GM18505 (cell line): ENCODE measurements around the gene LYPD6B.

Source experiments
- ATAC-seq: cut with Tn5 transposase; IDR thresholded peaks from one replicate; pipeline ENCODE4 v1.9.1; 2021; ENCODE audit not compliant: unreplicated experiment
- POLR2A ChIP-seq: IDR thresholded peaks from 4 replicates; pipeline ENCODE4 v1.6.1; 2011; ENCODE audit warnings: borderline replicate concordance; ENCODE audit not compliant: insufficient read depth, insufficient read length; ENCODE audit errors: extremely low read depth

LYPD6B gene

DNA sequence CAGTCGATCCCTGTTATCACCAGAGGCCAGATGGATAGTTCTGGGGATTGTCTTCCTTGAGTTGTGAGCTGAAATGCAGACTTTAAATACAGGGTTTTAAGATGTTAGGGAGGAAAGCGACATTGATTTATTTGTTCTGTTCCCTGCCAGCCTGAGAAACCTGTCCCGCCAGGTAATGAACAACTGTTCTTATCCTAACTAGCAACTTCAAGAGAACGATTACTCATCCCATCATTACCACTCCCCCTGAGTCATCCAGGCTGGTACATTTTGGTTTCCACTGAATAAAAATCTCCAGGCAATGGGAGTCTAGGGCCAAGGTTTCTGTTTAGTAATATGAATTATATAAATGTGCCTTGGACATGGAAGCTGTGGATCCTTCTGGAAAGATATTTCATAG, 131.2 kb downstream of the LYPD6B start:
- no peak for ATAC-seq

DNA sequence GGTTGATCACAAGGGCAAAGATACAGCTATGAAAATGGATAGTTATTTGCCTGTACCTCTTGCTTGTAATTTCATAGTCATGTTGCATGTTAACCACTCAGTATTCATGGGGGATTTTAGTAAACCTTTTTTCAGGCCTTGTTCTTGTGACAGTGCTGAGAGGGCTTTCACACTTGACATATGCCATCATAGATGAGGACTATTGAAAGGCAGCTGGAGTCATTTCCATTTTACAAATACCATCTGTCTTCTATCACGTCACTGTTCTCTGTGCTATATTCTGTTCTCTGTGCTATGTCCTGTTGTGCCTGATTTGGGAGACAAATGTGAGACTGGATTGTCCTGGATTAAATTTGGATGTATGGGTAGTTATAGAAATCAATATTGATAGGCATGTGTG, 131.7 kb downstream of the LYPD6B start:
- TF ChIP-seq POLR2A = no peak
- ATAC-seq = no peak

More for the DNA sequence above, 131.2 kb downstream of the LYPD6B start:
- TF ChIP-seq POLR2A = no peak

DNA sequence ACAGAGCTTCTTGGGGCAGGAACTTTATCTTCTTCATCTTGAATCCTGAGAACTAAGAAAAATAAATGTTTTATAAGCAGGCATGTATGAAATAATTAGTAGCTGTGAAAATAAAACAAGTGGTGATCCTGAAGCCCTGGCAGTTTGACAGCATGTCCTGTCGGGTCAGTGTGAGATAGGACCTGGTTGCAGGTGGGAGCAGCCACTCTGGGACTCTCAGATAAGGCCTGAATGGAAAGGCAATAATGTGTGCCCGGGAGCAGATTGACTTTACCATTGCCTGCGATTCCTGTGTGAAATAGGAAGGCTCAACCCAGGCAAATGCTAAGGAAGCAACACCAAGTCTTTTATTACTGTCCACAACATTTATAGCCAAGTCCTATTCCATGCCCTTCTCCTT, 132.4 kb downstream of the LYPD6B start:
- no peak for ATAC-seq
- no peak for TF ChIP-seq POLR2A

DNA sequence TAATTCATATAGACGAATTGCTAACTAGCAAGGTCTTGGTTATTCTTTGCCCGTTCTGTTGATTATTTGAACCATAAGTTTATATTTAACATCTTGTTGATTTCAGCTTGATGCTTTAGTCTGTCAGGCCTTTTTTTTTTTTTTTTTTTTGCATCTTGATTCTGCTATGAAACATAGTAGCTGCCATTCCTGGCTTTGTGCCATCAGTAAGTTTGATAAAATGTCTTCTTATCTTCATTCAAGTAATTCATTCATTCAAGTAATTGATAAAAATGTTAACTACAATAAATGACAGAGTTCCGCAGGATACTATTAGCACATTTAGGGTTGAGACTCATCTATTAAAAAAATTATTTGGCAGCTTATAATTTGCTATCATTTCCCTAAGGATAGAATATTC, 134.7 kb downstream of the LYPD6B start:
- no peak for TF ChIP-seq POLR2A

DNA sequence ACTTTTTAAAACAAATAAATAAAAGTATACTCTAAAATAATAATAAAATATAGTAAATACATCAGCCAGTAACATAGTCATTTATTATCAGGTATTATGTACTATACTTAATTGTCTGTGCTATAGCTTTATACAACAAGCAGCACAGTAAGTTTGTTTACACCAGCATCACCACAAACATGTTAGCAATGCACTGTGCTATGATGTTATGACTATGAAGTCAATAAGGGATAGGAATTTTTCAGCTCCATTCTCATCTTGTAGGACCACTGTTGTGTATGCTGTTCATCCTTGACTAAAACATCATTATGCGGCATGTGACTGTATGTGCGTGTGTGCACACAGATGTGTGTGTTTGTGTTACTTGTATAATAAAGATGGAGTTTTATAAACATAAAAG, 137.5 kb downstream of the LYPD6B start:
- no peak for ATAC-seq
- TF ChIP-seq POLR2A = no peak

More for the DNA sequence above, 134.7 kb downstream of the LYPD6B start:
- ATAC-seq = no peak

DNA sequence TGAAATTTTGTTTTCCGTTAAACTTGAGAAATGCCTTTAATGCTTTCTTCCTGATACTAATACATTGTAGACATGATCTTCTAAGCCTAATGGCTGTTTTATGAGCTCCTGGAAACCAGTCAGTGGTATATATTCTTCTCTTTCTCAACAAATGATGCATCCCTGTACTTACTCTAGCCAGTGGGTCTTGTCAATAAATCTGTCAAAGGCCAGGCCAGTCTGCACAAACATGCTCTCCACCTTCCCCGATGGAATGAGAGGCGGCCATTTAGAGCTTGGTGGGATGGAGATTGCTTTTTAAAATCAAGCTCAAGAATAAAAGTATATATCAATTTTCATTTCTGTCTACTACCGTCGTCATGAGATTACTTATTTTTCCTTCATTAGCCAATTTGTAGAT, 140.1 kb downstream of the LYPD6B start:
- ATAC-seq = no peak
- TF ChIP-seq POLR2A = no peak

DNA sequence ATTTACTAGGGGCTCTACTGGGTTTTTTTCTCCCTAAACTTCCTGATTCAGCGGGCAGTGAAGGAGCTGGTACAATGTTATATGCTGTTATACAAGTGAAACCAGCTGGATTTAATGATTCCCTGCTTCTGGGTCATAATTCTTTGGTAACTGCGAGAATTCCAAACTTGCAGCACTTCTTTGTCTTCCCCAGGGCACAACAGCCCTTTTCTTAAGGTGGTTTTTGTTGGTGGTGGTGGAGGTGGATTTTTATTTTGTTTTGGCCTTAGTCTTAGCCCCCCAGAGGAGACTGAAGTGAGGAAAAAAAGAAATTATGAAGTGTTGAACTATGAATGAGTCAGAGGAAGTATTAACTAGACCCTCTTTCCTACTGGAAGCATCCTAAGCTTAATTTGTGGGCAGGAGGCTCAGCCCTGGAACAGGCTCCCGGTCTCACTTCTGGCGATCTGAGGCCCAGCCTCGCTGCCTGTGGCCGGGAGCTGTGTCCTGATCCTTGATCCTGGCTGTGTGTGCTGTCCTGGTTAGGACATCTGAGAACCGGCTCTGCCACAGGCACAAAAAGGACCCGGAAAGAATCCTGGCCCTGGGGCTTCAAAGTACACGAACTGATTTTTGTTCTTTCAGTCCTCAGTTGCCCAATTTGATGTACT, 141.9 kb downstream of the LYPD6B start:
- no peak for ATAC-seq
- no peak for TF ChIP-seq POLR2A

DNA sequence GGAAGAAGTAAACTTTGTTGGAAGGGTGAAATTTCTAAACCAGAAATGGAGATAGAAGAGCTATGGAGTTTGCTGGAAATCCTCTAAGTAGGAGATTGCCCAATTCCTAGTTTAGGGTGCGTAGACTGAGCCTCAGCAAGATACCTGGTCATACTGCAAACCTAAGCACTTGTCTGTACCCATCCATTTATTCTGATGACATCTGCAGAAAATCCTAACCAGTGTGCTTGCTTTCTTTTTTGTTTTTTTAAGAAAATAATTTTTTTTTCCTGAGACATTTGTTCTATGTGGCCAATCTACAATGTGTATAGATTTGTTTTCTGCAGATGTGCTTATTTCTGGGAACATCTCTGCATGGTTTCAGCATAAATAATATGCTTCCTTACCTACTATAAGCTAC, 144.7 kb downstream of the LYPD6B start:
- no peak for ATAC-seq
- TF ChIP-seq POLR2A = no peak

DNA sequence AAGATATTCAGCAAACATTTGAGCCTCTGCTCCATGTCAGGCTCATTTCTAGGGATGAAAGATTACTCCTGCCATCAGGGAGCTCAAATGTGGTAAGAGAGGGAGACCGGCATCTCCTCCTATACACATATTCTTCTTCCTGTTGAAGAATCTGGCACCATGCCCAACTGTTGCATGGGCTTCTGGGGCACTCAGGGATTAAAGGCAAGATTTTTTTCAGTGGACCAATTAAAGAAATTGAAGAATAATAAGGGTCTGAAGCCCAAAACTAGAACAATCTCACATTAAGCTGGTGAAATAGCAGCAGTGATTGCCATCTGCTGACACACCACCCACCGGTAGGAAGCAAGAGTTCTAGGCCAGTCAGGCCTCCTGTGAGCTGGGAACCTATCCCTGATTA, 146.5 kb downstream of the LYPD6B start:
- TF ChIP-seq POLR2A = no peak
- ATAC-seq = no peak

DNA sequence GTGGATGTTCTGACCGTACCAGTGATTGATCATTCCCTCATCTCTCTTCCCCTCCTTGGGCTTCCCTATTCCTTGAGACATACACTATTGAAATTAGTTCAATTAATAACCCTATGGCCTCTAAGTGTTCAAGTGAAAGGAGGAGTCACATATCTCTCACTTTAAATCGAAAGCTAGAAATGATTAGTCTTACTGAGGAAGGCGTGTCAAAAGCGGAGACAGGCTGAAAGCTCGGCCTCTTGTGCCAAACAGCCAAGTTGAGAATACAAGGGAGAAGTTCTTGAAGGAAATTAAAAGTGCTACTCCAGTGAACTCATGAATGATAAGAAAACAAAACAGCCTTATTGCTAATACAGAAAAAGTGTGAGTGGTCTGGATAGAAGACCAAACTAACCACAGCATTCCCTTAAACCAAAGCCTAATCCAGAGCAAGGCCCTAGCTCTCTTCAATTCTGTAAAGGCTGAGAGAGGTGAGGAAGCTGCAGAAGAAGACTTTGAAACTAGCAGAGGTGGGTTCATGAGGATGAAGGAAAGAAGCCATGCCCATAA, 147.5 kb downstream of the LYPD6B start:
- ATAC-seq = no peak
- no peak for TF ChIP-seq POLR2A

DNA sequence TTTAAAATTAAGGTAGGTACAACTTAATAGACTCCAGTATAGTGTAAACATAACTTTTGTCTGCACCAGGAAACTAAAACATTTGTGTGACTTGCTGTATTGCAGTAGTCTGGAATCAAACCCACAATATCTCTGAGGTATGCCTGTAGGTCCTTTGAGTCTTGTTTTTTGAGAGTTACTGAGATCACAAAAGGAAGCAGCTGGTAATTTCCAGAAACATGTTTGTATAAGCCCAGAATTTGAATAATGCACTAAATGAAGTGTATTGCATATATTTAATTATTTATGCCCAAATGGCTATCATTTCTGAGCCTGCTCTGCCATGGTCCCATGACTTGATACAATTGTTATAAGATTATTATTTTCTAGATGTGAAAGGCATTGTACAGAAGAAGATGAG, 148.6 kb downstream of the LYPD6B start:
- ATAC-seq = no peak
- TF ChIP-seq POLR2A = no peak

DNA sequence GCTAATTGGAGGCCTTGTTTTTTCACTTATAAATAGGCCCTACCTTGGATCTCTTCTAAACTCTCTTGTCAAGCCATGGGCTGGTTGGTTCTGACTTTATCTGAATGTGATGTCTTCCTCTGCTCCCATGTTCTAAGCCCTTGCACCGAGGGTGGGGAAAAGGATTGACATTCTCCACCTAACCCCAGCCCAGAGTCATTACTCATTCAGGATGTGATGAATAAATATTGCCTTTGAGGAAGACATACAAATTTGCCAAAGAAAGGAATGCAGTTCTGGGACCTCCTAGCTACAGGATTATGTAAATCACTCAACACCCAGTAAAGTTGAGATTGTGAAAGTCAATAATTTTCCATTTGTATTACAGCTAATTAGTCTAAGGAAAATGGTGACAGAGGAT, 149.8 kb downstream of the LYPD6B start:
- no peak for ATAC-seq
- no peak for TF ChIP-seq POLR2A

DNA sequence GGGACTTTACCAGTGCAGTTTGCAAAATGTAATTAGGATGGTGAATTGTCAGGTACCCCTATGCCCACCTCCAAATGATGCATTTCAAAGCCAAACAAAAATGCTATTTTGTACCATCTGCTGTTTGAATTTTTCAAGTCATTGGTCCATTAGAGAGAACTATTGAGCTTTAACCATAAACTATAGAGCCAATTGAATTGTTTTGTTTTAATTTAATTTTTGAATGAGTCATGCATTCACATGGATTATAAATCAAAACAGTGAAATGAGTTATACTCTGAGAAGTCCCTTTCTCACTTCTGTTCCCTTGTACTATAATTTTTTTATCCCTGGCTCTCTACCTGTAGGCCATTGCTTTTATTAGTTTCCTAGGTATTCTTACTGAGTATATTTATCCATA, 151.3 kb downstream of the LYPD6B start:
- no peak for ATAC-seq
- TF ChIP-seq POLR2A = no peak

DNA sequence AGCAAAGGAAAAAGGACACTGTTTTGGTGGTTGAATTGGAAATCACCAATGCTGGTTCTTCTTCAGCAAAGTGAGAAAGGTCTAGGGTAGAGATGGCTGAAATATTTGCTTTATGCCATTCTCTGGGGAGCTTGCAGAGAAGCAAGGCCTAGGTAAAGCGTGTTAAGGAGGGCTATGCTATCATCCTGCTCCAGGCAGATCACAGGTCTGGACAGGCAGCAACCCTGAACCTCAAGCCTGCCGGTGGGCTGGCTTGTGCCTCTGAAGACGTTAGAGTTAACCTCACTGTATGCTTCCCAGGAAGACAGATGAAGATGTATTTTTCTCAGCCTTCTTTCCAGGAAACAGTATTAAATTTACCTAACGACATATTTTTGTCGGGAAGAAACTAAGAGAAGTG, 153.4 kb downstream of the LYPD6B start:
- ATAC-seq = no peak
- TF ChIP-seq POLR2A = no peak

DNA sequence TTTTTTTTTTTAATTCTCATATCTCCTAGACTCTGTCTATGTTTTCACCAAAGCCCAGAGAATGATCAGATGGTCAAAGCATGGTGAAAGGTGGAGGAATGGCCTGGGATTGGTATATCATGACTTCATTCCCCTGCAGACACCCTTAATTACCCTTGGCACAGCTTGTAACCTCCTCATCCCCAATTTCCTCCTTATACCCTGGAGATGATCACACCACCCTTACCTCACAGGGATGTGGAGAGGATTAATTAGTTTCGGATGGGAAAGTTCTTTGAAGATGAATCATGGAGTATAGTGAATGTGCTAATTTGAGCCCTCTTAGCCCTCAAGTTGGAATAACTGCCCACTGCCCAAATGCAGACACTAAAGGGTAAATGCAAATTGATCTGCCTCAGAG, 153.9 kb downstream of the LYPD6B start:
- no peak for TF ChIP-seq POLR2A
- no peak for ATAC-seq

DNA sequence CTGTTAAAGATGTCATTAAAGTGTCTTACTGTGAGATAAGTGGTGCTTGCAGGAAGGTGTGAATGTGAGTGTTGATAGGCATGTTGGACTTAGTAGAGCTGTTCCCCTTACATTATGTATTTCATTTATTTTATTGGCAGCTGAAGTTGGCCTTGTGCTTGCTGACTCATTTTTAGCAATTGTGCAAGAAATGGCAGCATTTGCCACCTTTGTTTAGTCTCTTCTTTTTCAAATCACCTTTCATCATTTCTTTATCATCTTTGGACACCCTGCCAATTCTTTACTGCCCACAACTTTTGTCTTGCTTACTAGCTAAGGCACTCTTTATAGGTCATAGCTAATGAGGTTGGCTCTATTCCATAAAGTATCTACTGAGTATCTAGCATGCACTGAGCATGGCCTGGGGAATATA, 161.6 kb downstream of the LYPD6B start:
- ATAC-seq = no peak
- TF ChIP-seq POLR2A = no peak

DNA sequence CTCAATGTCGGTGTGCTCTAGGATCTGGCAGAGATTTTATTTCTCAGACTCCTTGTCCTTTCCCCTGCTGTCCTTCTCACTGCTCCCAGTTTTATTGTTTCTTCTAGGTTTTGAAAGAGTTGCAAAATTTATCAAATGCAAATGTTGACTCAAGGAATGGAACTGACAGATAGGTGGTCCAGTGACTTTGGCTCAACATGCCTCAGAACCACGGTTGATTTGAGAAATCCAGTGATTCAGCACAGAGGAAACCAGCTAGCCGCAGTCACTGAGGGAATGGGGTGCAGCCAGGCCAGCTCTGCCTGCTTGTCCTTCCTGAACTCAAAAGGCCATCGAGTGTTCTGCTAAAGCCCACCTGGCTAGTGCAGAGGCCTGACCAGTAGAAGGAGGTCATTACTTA, 166.2 kb downstream of the LYPD6B start:
- no peak for ATAC-seq
- no peak for TF ChIP-seq POLR2A
